Esophagus (tissue), 2 donors: Measurements from ENCODE around the gene CYB5B. TPM values are rescaled to one million over a fixed set of nuclear protein-coding genes. Genes with fewer than 3 reads are reported as not detected.

Source experiments
- H3K27ac ChIP-seq, 2 donors: one replicate each; pipeline ENCODE4 v1.5.1; 2013; ENCODE audit warnings: low read depth in 2 of 2, mild to moderate bottlenecking in 2 of 2, inconsistent platforms in 1 of 2, low read length in 1 of 2, moderate library complexity in 1 of 2
- H3K27me3 ChIP-seq, 2 donors: one replicate each; pipeline ENCODE4 v1.6.1; 2013; ENCODE audit warnings: low read length in 2 of 2, control low read depth in 1 of 2, mild to moderate bottlenecking in 1 of 2; ENCODE audit not compliant: insufficient read depth in 2 of 2, control insufficient read depth in 1 of 2
- H3K36me3 ChIP-seq, 2 donors: one replicate each; pipeline ENCODE4 v1.6.1; 2013; ENCODE audit warnings: low read length in 1 of 2; ENCODE audit not compliant: control insufficient read depth in 2 of 2, insufficient read depth in 2 of 2
- H3K4me1 ChIP-seq, 2 donors: one replicate each; pipeline ENCODE4 v1.6.1; 2013; ENCODE audit warnings: low read length in 1 of 2; ENCODE audit not compliant: control insufficient read depth in 2 of 2, insufficient read depth in 2 of 2
- H3K4me3 ChIP-seq, 2 donors: one replicate each; pipeline ENCODE4 v1.5.1; 2013; ENCODE audit warnings: low read length in 2 of 2, mild to moderate bottlenecking in 2 of 2, low read depth in 1 of 2, moderate library complexity in 1 of 2
- H3K9me3 ChIP-seq, 2 donors: one replicate each; pipeline ENCODE4 v1.6.1; 2013; ENCODE audit warnings: mild to moderate bottlenecking in 2 of 2, low read depth in 1 of 2, low read length in 1 of 2, moderate library complexity in 1 of 2; ENCODE audit not compliant: control insufficient read depth in 2 of 2, insufficient read depth in 1 of 2
- WGBS, 2 donors: extraction: QIAGEN DNeasy Blood & Tissue Kit; methylation state at CpG; one replicate each; pipeline ENCODE4 v1.1.7; 2013; 5-methylcytosine and 5-hydroxymethylcytosine counted together
- polyA plus RNA-seq, 2 donors: library from polyadenylated mRNA; stranded (reverse); fragments of 200-250 nt; gene quantifications; one replicate each; pipeline ENCODE4 v1.2.3, GENCODE V29; 2013
- donor health status: healthy with polysubstance abuse.
- donor health status: Bipolar disorder and iron deficiency.

Gene CYB5B
- polyA plus RNA-seq, 2 donors, result 41.1 to 64.9 TPM

- H3K27me3 ChIP-seq, result no peaks in the 10 kb centered on the region
- H3K9me3 ChIP-seq, result no peaks in the 10 kb centered on the region
- H3K27ac ChIP-seq, result no peak overlapping the region
- H3K4me3 ChIP-seq, result no peak overlapping the region
- H3K36me3 ChIP-seq, result no peaks in the 10 kb centered on the region
- H3K4me1 ChIP-seq, result no peaks in the 10 kb centered on the region
- 39 to 55% methylated on average over 2 of the region's 2 CpGs for WGBS, 2 donors
These were observed 42.1 kb downstream of the CYB5B start for GRCh38 chr16:69466547-69466946.

- WGBS, 2 donors, result 50 to 58% methylated on average over 1 of the region's 1 CpG
- Histone ChIP-seq H3K9me3 (no peaks in the 10 kb centered on the region), H3K4me3 (no peak overlapping the region), H3K27ac (no peak overlapping the region), H3K36me3 (no peaks in the 10 kb centered on the region), H3K4me1 (no peaks in the 10 kb centered on the region), H3K27me3 (no peaks in the 10 kb centered on the region)
These were observed 42.7 kb downstream of the CYB5B start for GRCh38 chr16:69467080-69467479.

DNA sequence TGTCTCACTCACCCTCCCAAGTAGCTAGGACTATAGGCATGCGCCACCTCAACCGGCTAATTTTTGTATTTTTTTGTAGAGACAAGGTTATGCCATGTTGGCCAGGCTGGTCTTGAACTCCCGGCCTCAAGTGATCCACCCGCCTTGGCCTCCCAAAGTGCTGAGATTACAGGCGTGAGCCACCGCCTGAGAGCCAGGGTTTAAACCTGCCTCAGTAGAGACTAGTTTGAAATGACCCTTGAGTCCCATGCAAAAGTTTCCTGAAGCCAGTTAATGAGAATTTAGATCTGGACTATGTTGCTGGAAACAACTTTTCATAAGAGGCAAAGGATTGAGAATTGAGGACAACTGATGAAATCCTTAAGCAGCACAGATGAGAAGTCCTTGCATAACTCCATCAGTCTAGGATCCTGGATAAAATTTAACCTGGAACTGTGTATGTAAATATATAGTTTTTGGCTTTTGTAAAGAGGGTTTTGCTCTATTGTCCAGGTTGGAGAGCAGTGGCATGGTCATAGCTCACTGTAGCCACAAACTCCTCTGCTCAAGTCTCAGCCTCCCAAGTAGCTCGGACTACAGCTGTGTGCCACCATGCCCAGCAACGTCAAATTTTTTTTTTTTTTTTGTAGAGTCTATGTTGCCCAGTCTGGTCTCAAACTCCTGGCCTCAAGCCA lies 43.2 kb downstream of the CYB5B start:
- no peak overlapping the region for H3K27ac ChIP-seq

GRCh38 chr16:69469807-69470561 lies 45.6 kb downstream of the CYB5B start:
- Histone ChIP-seq H3K27ac (no peak overlapping the region), H3K9me3 (no peaks in the 10 kb centered on the region), H3K36me3 (no peaks in the 10 kb centered on the region), H3K4me1 (no peaks in the 10 kb centered on the region), H3K27me3 (no peaks in the 10 kb centered on the region), H3K4me3 (no peak overlapping the region)
- whole genome bisulfite sequencing, 2 donors, result 71 to 76% methylated on average over 4 of the region's 4 CpGs

More for the DNA sequence above, 43.2 kb downstream of the CYB5B start:
- Histone ChIP-seq H3K27me3 (no peaks in the 10 kb centered on the region), H3K9me3 (no peaks in the 10 kb centered on the region), H3K4me3 (no peak overlapping the region), H3K4me1 (no peaks in the 10 kb centered on the region), H3K36me3 (no peaks in the 10 kb centered on the region)
- WGBS, 2 donors, result 79 to 88% methylated on average over 8 of the region's 8 CpGs

- 75 to 86% methylated on average over 1 of the region's 1 CpG for WGBS, 2 donors
- Histone ChIP-seq H3K4me1 (no peaks in the 10 kb centered on the region), H3K27ac (no peak overlapping the region), H3K27me3 (no peaks in the 10 kb centered on the region), H3K9me3 (no peaks in the 10 kb centered on the region), H3K36me3 (no peaks in the 10 kb centered on the region), H3K4me3 (no peak overlapping the region)
These were observed 46.7 kb downstream of the CYB5B start for GRCh38 chr16:69471121-69471520.

GRCh38 chr16:69474408-69474807 lies 50.0 kb downstream of the CYB5B start:
- H3K27ac ChIP-seq, result no peak overlapping the region
- H3K9me3 ChIP-seq, result no peaks in the 10 kb centered on the region
- H3K36me3 ChIP-seq, result no peaks in the 10 kb centered on the region
- H3K4me1 ChIP-seq, result no peaks in the 10 kb centered on the region
- H3K27me3 ChIP-seq, result no peaks in the 10 kb centered on the region
- no peak overlapping the region for H3K4me3 ChIP-seq

DNA sequence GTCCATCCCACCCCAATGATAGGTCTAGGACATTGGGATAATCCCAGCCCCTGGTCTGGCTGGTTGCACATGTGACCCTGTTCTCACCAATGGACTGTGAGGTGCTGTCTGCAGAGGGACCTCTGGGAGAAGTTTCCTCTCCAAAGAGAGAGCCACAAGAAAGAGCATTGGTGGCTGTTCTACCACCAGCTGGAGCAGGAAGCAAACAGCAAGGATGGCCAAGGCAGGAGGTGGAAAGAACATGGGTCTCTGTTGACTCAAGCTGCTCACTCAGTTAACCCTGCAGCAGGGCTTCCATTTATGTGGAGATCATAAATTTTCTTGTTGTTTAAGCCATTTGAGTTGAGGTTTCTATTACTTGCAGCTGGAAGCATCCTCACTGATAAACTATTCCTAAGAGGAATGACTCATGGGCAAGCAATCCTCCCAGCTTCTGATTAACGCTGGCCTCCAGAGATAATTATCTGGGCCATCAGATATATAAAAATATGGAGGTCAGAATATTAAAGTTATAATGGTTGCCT lies 52.6 kb downstream of the CYB5B start:
- Histone ChIP-seq H3K36me3 (no peaks in the 10 kb centered on the region), H3K4me1 (peaks cover 0 to 3% of the 10 kb centered on the region in 2 donors), H3K27ac (no peak overlapping the region), H3K4me3 (no peak overlapping the region), H3K27me3 (no peaks in the 10 kb centered on the region), H3K9me3 (no peaks in the 10 kb centered on the region)
- WGBS, 2 donors, result 19% methylated on average over 1 of the region's 1 CpG

DNA sequence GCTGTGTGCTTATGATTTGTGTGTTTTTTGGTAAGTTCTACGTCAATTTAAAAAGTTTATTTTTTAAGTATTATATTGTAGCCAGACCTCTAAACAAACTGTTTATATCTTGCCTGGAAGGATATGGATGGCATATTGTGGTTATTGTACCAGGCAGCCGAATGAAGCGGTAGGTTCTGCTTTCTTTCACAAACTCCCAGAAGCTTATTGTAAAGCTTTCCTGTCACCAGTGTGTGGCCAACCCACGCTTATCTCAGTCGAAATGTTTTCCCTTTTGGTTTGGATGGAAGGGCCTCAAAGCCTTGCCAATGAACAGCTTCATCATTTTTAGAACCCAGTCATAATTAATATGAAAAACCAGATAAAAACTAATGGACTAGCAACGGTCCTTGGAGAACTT lies 53.1 kb downstream of the CYB5B start:
- peaks cover 0 to 5% of the 10 kb centered on the region in 2 donors for H3K4me1 ChIP-seq
- no peak overlapping the region for H3K27ac ChIP-seq
- 55 to 64% methylated on average over 6 of the region's 6 CpGs for WGBS, 2 donors

DNA sequence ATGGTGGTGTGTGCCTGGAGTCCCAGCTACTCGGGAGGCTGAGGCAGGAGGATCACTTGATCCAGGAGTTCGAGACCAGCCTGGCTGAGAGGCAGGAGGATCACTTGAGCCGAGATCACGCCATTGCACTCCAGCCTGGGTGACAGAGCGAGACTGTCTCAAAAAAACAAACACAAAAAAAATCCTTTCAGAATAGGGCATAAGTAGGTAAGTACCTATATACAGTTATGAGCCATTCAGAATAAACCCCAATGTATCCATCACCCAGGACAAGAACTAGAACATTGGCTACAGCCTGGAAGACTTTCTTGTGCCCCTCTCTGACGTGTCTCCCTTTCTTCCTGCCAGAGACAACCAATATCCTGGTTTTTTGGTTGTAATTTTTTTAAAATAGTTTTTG lies 54.3 kb downstream of the CYB5B start:
- 93 to 95% methylated on average over 6 of the region's 6 CpGs for WGBS, 2 donors
- no peaks in the 10 kb centered on the region for H3K9me3 ChIP-seq
- no peak overlapping the region for H3K4me3 ChIP-seq
- no peaks in the 10 kb centered on the region for H3K36me3 ChIP-seq
- H3K27ac ChIP-seq, result no peak overlapping the region
- H3K27me3 ChIP-seq, result no peaks in the 10 kb centered on the region
- peaks cover 0 to 6% of the 10 kb centered on the region in 2 donors for H3K4me1 ChIP-seq

More for the DNA sequence above, 53.1 kb downstream of the CYB5B start:
- Histone ChIP-seq H3K4me3 (no peak overlapping the region), H3K36me3 (no peaks in the 10 kb centered on the region), H3K27me3 (no peaks in the 10 kb centered on the region), H3K9me3 (no peaks in the 10 kb centered on the region)
